Stimulated activated CD4-positive, alpha-beta T cell treated with anti-CD3 and anti-CD28 coated beads, Interleukin-15, amount 100 ng/mL, for 24 hours (primary cell): Measurements from ENCODE around the gene TRPM2.
"Not testable (repeated sequence)": the region's sequence is repeated elsewhere in the genome, so short reads cannot be mapped to it uniquely, and the experiment has no call there.

ENCODE experiments used
- DNase-seq: peaks from one replicate; pipeline ENCODE4 v3.0.0-alpha.2; 2020

TRPM2 gene

DNA sequence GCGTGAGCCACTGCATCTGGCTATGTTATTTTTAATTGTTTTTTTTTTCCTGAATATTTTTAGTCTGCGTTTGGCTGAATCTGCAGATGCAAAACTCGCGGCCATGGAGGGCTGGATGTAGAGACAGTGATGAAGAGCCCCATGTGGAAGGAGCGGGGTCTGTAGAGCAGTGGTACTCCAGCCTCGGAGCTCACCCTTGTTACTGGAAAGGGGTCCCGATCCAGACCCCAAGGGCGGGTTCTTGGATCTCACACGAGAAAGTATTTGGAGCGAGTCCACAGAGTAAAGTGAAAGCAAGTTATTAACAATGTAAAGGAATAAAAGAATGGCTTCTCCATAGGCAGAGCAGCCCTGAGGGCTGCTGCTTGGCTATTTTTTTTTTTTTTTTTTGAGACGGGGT lies 2.7 kb downstream of the TRPM2 start:
- DNase-seq: no peak

DNA sequence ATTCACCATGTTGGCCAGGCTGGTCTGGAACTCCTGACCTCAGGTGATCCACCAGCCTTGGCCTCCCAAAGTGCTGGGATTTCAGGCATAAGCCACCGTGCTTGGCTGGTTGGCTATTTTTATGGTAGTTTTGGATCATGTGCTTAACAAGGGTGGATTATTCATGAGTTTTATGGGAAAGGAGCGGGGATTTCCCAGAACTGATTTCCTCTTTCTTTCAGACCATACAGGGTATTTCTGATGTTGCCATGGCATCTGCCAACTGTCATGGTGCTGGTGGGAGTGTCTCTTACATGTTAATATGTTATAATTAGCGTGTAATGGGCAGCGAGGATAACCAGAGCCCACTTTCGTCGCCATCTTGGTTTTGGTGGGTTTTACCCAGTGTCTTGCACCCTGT lies 3.2 kb downstream of the TRPM2 start:
- no peak for DNase-seq

DNA sequence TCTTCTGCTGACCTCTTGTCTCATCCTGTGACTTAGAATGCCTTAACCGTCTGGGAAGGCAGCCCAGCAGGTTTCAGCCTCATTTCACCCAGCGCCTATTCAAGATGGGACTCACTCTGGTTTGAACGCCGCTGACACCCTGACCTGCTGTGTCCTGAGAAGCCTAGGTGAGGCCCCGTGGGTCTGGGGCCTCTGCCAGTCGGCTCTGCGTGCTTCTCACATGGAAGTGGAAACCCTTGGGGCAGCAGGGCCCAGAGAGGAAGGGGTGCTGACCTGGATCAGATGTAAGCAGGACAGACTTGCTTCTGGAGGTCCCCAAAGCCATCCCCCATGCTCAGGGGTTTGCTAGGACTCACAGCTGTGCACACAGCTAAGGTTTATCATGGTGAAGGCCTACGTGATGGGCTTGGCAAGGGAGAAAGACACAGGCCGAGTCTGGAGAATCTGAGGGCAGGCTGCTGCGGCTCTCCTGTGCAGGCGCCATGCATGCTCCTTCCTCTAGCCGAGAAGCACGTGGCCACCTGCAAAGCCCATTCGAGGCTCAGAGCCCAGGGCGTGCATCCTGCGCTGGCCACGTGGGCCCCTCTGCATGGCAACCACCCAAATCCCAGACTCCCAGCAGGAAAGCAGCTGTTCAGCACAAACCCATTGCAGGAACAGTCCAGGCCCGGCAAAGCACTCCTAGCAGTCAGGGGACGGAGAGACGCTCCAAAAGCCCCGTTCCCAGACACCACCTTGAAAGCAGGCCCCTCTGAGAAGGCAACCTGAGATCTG lies 3.8 kb downstream of the TRPM2 start:
- no peak for DNase-seq

DNA sequence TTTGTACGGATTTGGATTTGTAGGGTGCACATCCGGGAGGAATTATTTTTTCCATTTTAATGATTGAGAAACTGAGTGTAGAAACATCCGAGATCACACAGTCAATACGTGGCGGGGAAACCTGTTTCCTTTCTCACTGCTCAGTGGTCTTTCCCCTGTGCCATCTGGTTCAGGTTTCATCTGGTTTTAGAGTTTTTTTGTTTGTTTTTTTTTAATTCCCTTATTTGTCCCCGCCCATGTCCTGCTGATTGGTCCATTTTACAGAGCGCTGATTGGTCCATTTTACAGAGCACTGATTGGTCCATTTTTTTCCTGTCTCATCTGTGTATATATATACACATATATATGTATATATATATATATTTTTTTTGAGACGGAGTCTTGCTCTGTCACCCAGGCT lies 6.0 kb downstream of the TRPM2 start:
- DNase-seq: no peak

DNA sequence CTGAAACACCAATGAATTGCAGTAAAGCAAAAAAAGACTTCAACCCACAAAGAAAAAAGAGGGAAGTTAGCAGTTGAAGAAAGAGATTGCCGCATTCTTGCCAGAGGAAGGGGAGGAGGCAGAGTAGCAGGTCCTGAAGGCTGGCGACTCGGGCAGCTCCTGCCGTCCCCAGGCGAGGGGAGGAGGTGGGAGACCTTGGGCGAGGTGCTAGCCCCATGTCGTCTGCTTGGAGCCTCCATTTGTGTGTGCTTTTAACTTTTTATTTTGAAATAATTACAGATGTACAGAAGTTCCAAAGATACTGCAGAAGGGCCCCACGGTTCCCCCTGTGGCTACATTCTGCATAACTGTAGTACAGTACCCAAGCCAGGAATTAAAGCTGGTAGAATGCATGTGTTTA lies 6.7 kb downstream of the TRPM2 start:
- no peak for DNase-seq

DNA sequence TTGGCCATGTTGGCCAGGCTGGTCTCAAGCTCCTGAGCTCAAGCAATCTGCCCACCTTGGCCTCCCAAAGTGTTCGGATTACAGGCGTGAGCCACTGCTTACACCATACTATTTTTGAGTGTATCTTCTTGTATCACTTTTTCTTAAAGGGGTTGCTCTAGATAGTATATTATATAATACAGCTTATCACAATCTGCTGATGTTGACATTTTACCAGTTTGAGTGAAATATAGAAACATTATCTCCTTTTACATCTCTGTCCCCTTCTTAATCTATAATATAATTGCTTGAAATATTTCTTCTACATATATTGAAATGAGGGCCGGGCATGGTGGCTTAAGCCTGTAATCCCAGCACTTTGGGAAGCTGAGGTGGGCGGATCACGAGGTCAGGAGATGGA lies 8.5 kb downstream of the TRPM2 start:
- not testable (repeated sequence) for DNase-seq

DNA sequence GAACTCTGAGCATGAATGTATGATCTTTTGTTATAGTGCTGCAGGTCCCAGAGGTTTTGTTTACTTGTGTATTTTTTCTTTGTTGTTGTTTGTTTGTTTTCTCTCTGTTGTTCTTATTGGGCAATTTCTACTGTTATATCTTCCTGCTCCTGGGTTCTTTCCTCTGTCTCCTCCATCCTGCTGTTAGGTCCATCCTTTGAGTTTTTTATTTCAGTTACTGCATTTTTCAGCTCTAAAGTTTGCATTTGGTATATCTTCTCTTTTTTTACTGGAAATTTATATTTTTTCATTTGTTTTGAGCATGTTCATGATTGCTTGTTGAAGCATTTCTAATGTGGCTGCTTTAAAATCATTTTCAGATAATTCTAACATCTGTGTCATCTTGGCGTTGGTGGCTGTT lies 9.9 kb downstream of the TRPM2 start:
- DNase-seq: no peak

DNA sequence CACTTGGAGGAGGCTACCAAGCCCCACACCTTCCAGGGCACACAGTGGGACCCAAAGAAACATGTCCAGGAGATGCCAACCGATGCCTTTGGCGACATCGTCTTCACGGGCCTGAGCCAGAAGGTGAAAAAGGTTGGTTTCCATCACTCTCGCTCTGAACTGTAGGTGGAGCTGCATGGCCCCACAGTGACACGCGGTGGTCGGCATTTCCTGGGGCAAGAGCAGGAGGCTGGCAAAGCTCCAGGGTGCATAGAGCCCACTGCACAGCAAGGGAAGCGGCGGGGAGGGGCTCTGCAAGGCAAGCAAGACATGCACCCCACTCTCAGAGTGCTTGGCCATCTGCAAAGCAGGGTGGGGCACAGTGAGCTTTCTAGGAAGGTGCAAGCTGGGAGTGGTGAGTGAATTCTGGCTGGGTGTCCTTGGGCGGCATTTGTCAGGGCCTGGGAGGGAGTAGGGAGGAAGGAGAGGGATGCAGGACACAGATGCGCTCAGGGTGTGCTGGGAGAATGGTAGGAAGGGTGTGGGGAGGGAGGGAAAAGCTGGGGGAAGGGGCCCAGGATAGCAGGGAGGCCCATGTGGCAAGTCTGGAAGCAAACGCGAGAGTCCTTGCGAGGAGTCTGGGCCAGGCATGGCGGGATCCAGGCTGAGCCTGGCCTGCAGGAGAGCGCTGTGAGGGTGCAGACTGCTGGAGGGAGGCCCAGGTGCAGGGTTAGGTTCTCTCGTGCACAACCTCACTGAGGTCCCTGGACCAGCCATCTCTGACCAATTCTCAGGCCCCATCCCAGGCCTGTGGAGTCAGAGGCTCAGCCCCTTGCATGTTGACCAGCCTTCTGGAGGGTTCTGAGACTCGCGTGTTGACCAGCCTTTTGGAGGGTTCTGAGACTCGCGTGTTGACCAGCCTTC lies 11.0 kb downstream of the TRPM2 start:
- DNase-seq: no peak

DNA sequence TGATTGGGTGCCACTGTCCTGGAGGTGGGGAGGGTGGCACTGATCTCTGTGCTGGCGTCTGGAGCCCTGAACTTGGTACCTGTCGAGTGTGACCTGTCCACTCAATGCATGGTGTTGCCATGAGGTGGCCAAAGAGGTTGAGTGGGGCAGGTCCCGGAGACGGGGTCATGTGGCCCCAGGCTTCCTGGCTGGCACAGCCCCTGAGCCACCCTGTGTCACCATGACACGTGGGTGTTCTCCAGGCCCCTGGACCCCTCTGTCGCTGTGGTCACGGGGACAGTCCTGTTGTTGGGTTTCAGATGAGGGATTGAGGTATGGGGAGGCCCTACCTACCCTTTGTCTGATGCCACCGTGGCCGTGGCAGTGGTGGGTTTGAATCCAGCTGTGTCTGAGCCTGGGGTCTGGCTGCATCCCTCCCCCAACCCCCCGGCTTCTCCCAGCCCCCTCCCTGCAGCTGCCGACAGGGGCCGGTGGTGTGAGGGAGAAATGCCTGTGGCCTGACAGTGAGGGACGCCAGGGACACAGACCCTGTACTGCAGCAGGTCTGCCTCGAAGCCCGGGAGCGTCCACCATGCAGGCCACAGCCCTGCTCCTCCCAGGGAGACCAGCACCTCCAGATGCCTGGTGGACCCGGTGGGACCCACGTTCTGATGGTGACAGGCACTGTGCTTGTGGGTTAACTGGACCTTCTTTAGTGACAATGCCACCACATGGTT lies 12.0 kb downstream of the TRPM2 start:
- no peak for DNase-seq

DNA sequence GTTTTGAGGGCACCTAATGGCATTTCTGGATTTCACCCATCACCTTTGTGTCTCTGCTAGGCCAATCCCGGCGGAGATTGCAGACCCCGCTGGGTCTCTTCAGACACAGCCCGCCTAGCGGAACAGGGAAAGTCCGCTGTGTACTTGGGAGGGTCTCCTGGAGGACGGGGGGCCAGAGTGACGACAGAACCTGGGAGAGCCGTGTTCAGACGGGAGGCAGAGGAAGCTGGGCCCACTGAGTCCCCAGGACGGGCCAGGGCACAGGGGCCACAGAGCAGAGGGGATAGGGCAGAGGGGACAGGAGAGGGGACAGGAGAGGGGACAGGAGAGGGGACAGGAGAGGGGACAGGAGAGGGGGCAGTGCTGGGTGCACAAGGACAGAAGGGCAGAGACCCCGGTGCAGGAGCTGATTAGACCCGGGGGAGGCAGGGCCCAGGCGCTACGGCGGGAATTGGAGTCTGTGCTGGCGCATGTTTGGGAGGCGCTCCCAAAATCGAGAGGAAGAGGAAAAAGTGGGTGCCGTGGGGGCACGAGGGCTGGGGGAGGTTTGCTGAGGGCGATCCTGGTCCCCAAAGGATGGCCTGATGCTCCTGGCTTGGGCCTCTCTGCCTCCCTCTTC lies 12.7 kb downstream of the TRPM2 start:
- DNase-seq: no peak

DNA sequence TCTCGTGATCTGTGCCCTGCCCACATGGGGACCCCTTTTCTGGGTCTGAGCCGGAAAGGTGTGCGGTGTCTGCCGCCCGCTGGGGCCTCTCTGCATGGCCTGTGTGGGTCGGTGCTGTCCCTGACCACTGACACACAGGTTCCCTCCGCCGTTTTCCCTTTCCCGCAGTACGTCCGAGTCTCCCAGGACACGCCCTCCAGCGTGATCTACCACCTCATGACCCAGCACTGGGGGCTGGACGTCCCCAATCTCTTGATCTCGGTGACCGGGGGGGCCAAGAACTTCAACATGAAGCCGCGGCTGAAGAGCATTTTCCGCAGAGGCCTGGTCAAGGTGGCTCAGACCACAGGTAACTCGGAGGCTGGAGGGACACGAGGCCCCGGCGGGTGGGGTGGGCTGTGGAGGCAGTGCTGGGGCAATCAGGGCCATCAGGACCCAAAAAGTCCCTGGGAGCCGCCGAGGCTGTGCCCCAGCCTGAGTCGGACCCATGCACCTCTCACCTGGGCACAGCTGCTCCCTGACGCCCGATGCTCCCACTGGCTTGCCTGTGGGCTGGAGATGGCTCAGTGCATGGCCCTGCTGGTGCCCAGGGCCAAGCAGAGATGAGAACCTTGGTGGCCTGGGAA lies 13.3 kb downstream of the TRPM2 start:
- DNase-seq: no peak

DNA sequence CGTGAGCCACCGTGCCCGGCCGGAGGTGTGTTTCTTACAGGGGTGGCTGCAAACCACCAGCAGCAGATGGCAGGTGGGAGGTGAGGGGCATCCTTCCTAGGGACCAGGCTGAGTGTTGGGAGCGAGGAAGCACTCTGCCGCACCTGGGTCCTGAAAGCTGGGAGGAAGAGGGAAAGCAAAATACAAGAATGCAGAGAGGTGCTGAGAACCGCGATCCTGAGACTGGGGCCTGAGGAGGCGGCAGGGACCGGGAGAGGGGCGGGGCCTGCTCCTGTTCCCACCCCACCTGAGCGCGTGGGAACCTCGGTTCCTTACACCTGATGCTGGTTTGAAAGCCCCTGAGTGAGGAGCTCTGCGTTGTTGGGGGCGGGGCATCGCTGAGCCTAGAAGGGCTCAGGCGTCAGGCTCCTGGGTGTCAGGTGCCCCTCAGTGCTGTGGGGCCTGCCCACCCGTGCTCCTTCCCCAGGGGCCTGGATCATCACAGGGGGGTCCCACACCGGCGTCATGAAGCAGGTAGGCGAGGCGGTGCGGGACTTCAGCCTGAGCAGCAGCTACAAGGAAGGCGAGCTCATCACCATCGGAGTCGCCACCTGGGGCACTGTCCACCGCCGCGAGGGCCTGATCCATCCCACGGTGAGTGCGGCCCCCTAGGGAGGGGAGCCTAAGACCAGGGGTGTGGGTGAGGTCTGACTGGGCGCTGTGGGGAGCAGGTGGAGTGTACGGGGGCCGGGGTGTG lies 15.5 kb downstream of the TRPM2 start:
- DNase-seq: no peak

DNA sequence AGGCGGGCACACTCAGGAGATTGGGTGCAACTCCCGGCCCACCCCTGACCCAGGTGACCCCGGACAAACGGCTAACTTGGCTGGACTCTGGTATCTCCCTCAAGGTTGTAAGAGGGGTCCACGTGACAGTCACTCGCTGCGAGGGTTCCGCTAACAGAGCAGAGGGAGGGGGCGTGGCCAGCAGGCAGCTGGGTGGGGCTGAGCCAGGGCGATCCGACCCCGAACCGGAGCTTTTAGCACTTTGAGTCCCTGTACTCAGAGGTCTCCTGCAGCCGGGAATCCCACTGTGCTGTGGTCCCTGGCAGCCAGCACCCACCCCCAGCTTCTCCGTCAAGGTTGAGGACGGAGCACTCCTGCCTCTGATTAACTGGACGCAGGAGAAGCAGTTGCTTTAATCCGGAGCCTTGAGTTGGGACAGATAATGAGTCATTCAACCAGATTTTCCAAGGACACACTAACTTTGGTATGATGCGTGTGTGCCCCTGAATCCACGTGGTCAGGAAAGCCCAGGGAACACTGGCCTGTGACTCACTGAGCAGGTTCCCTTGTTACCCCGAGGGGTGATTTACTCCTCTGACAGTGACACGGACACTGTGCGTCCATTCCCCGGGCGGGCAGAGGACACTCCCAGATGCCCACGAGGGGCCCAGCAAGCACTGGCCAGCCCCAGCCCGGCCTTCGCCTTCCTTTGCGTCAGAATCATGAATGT lies 16.8 kb downstream of the TRPM2 start:
- DNase-seq: no peak

DNA sequence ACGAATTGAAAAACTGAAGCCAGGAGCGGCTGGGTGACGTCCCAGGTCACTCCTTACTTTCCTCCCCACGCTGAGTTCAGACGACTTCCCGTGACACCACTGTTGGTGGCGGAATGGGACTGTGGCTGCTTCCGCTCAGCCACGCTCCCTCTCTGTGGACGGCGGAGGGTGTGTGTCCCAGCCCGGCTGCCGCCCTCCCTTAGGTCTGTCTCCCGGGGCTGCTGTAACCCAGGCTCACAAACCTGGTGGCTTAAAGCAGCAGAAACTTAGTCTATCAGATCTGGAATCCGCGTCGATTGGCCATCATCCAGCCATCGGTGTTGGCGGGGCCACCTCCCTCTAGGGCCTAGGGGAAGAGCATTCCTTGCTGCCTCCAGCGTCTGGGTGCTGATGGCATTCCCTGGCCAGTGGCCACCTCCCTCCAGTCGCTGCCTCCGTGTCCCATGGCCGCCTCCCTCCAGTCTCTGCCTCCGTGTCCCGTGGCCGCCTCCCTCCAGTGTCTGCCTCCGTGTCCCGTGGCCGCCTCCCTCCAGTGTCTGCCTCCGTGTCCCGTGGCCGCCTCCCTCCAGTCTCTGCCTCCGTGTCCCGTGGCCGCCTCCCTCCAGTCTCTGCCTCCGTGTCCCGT lies 17.5 kb downstream of the TRPM2 start:
- no peak for DNase-seq

DNA sequence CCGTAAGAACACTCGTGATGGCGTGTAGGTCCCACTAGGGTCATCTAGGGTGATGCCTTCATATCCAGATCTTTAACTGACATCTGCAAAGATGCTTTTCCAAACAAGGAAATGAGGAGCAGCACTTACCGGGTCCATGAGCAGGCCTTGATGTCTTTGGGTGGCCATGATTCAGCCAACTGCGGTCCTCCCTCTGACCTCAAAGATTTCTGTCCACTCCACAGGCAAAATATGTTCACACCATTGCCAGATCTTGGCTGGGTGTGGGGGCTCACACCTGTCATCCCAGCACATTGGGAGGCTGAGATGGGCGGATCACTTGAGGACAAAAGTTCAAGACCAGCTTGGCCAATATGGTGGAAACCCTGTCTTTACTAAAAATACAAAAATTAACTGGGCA lies 18.2 kb downstream of the TRPM2 start:
- DNase-seq: no peak

DNA sequence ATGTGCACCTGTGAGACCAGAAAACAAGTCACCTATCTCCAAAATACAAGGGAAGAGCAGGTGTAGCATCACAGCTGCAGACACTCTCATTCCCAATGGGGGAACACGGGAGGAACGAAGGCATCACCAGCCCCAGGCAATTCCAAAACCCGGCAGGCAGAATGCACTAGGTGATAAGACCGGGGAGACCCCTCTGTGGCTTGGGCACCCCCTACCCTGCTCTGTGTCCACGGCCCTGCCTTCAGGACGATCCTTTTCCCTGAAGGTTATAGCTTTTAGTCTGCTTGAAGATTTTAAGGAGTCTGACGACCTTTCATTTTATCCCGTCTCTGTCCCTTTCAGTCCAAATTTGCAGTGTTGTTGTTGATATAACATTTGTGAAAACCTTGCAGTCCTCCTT lies 19.2 kb downstream of the TRPM2 start:
- DNase-seq: no peak

DNA sequence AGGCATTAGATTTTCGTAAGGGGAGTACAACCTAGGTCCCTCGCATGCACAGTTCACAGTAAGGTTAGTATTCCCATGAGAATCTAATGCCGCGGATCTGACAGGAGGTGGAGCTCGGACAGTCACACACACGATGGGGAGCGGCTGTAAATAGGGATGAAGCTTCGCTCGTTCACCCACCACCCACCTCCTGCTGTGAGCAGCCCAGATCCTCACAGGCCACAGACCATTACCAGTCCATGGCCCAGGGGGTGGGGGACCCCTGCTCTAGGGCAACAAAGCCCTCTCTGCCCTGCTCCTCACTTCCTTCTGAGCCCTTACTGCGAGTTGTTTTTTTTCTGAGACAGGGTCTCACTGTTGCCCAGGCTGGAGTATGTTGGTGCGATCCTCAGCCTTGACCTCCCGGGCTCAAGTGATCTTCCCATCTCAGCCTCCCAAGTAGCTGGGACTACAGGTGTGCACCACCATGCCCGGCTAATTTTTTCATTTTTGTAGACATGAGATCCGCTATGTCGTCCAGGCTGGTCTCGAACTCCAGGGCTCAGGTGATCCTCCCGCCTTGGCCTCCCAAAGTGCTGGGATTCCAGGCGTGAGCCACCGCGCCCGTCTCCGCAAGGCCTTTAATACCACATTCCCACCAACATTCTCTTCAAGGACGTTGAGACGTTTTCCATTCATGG lies 21.3 kb downstream of the TRPM2 start:
- DNase-seq: no peak

DNA sequence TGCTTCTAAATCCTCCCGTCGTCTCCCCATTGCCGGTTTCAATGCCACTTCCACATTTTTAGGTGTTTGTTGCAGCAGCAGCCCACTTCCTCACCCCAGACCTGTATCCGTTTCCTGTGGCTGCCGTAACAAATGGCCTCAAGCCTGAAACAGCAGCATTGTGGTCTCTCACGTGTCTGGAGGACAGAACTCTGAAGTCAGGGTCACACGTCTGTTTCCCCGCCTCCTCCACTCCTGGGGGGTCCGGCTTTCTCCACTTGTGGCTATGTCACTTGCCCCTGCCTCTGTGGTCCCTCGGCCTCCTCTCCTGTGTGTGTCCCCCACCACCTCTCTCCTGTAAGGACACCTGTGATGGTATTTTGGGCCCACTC lies 21.8 kb downstream of the TRPM2 start:
- no peak for DNase-seq

DNA sequence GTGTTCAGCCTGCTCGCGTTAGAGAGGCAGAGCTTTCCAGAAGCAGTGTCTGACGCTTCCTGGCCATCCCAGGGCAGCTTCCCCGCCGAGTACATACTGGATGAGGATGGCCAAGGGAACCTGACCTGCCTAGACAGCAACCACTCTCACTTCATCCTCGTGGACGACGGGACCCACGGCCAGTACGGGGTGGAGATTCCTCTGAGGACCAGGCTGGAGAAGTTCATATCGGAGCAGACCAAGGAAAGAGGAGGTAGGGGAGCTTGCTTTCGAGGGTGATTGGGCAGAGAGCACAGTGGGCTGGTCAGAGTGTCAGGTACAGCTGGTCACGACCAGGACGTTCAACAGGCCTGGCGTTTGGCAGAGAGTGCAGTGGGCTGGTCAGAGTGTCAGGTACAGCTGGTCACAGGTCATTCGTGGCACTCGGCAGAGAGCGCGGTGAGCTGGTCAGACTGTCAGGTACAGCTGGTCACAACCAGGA lies 22.4 kb downstream of the TRPM2 start:
- no peak for DNase-seq

DNA sequence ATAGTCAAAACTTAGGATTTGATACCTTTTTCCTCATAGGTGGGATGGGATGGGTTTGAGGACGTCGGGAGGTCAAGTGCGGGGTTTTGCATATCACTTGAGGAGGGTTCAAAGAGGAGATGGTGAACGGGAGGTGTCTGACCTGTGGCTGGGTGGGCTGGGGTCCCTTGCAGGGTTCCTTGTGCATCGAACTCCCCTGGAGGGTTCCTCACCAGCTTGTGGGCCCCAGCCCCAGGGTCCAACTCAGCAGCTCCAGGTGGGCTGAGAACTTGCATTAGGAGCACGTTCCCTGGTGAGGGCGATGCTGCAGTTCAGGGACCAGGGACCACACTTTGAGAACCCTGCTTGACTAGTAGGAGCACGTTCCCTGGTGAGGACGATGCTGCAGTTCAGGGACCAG lies 23.2 kb downstream of the TRPM2 start:
- DNase-seq: no peak
